HG03565 (cell line): ENCODE measurements around the gene DEFB118.
"Not testable (repeated sequence)": the region's sequence is repeated elsewhere in the genome, so short reads cannot be mapped to it uniquely, and the experiment has no call there.

Experiments
- ATAC-seq: cut with Tn5 transposase; IDR thresholded peaks from one replicate; pipeline ENCODE4 v1.9.1; 2021; ENCODE audit warnings: mild to moderate bottlenecking, moderate library complexity; ENCODE audit not compliant: unreplicated experiment

DEFB118 gene, protein sequence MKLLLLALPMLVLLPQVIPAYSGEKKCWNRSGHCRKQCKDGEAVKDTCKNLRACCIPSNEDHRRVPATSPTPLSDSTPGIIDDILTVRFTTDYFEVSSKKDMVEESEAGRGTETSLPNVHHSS

DNA sequence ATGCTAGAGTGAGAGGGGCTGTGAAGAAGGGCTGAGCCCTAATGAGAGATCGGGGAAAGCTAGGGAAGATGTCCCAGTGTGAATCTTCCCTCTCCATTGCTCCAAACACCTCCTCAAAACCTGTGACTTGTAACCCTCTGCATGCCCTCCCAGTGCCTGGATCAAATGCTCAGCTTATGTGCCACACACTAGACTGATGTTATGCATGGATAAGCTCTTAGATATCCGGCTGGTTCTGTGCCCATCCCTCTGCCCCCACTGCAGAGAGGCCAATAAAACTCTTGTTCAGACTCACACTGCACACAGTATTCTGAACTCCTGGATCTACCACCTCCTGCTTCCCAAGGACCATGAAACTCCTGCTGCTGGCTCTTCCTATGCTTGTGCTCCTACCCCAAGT, at the start of gene DEFB118:
TSS of gene DEFB118 (plus strand) at position 301 of the 400 bp plus-strand sequence. CDS start at position 351, 50 bp downstream.
- ATAC-seq = no peak

DNA sequence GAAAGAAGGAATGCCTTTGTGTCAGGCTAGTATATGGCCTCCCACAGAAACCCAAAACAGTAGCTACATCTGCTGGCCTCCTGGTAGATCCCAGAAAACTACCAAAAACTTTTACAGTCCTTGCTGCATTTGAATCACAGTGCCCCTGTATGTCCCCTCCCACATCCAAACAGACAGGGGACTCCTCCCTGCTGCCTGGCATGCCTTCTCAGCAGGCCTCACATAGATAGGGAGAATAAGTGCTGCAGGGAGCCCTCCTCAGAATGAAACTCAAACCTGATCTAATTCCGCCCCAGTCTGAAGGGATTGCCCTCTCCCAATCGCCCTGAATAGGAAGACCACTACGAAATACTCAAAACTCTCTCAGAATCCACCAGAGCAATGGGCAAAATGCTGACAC, 45.9 kb upstream of the DEFB118 start:
- no peak for ATAC-seq

DNA sequence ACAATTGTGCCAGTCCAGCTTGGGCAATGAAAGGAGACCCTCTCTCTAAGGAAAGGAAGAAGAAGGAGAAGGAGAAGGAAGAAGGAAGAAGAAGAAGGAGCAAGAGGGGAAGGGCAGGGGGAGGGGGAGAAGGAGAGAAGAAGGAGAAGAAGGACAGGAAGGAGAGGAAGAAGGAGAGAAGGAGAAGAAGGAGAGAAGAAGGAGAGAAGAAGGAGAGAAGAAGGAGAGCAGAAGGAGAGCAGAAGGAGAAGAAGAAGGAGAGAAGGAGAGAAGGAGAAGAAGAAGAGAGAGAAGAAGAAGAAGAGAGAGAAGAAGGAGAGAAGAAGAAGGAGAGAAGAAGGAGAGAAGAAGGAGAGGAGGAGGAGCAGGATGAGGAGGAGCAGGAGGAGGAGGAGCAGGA, 37.5 kb upstream of the DEFB118 start:
- ATAC-seq = no peak

DNA sequence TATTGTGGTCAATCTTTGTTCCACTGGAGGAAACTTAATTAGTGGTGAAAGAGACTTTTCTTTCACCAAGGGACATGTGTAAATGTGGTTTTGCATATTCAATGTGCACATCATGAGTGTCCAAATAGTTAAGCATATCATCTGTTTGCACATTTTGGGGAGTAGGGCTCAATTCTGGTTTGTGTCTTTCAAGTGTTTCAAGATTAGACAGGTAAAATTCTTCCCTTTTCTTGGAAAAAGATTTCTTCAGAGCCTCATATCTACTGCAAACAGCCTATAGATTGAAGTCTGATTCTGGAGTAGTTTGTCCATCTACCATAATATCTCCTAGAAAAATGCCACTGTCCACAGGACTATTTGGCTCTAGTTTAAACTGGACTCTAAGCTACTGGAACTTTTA, 26.9 kb upstream of the DEFB118 start:
- ATAC-seq = no peak

DNA sequence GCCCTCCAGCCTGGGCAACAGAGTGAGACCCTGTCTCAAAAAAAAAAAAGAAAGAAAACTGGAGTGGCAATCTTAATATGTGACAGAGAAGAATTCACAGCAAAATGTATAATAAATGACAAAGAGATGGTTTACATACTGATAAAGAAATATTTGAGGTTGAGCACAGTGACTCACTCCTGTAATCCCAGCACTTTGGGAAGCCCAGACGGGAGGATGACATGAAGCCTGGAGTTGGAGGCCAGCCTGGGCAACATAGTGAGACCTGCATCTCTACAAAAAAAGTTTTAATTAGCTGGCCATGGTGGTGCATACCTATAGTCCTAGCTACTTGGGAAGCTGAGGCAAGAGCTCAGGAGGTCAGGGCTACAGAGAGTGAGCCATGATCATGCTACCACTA, 12.4 kb upstream of the DEFB118 start:
- ATAC-seq = no peak

DNA sequence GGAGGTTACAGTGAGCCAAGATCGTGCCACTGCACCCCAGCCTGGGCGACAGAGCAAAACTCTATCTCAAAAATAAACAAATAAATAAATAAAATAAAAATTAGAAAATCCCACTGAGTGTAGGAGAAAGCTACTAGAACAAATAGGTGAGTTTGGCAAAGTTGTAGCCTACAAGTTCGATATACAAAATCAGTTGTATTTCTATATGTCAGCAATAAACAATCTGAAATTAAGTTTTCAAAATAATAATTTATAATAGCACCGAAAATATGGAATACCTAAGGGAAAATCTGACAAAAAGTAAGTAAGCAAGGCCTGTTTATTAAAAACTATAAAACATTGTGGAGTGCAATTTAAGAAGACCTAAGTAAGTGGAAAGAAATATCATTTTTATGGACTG, 5.1 kb upstream of the DEFB118 start:
- no peak for ATAC-seq

DNA sequence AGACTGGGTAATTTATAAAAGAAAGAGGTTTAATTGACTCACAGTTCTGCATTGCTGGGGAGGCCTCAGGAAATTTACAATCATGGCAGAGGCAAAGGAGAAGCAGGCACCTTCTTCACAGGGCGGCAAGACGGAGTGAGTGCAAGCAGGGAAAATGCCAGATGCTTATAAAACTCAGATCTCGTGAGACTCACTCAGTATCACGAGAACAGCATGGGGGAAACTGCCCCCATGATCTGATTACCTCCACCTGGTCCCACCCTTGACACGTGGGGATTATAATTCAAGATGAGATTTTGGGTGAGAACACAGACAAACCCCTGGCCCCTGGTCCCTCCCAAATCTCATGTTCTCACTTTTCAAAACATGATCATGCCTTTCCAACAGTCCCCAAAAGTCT, 4.1 kb upstream of the DEFB118 start:
- ATAC-seq = not testable (repeated sequence)

DNA sequence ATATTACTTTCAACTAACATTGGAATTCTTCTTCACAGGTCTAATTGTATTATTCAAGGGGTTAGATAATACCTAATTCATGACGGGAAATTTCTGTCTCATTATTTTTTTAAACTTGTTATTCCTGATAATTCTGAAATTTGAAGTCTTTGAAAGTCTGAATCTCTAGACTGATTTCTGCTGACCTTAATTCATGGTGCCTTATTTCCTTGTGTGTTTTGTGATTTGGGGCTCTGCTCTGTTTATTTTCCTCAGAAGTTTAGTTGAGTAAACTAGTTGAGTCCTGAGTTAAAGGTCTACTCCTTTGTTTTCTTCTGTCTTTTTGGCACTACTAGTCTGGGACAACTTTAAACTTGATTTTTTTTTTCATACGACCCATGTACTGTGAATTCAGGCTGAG, 5.9 kb downstream of the DEFB118 start:
- ATAC-seq = no peak

DNA sequence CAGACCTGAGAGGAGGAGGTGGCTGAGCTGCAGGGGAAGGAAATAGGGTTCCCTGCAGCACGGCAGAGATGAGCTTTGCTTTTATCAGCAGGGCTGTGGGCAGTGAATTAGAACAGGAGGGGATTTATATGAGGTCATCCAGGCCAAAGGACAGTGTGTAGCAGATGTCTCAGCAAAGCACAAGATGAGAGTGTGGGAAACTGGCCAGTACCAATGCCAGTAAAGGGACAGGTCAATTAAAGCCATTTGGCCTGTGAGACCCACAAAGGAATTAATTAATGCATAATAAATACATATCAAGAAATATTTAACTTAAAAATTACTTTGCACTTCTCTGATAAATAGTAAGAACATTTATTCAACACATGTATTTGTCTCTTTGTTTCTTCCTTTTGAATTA, 22.1 kb downstream of the DEFB118 start, which contains the start of gene DEFB119:
TSS of gene DEFB119 (minus strand) at position 101 of the 400 bp plus-strand sequence. CDS start 107 bp downstream, outside the sequence.
- ATAC-seq = no peak

DNA sequence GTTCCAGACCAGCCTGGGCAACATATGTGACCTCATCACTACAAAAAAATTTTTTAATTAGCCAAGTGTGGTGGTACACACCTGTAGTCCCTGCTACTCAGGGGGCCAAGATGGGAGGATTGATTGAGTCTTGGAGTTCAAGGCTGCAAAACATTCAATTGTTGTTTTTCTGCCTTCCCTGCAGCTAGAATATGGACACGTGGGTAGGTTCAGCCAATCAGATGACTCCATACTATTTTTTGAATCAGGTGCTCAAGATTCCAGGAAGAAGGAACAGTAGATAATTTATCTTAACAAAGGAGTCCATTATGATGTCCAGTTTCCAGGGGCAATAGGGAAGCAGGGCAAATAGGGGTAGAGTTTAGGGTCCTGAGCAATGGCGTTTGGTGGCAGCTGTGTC, 24.4 kb downstream of the DEFB118 start:
- no peak for ATAC-seq

DNA sequence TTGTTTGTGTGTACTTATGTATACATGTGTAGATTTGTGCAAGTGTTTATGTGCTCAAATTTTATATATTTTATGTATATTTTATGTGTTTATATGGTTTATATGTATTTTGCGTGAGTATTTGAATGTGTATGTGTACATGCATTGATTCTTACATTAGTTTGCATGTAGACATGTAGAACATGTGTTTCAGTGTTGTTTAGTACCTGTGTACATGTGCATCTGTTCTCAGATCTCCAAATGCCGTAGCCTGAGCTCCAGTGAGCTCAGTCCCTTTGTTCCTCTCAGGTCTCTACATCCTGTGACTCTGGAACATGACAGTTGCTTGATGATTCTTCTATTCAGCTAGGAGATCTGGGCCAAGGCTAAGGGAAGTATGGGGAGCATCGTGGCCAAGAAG, 26.5 kb downstream of the DEFB118 start:
- no peak for ATAC-seq

DNA sequence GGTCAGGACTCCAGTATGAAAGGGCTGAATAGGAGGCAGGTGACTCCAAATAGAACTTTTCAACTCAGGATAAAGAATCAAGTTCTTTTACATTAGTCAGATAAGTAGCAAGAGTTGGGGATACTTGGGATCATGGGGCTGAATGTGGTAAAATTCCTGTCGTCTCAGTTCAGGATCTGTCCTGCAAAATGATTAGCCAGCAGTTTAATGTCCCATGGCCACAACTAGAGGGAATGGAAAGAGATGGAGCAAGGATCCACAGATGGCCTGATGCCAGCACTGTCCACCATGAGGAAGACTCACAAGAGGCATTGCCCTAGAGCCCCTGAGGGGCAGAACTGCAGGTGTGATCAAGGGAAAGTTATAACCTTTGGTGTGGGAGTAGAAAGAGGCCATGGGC, 35.5 kb downstream of the DEFB118 start:
- no peak for ATAC-seq

DNA sequence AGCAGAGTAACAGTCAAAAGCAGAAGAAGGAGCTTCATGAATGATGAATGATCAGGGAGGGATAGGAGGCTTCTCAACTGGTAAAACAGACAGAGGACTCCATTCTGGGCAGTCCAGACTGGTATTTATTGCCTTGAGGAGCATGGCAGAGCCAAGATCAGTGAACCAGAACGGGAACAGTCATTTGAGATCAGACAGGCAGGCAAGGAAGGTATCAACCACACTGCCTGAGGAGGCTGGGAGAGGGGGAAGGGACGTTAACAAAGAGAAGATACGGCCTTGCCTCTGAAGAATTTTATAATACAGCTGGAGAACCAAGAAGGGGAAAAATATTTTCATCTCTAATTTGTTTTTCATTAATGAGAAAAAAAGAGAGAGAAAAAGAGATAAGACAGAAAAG, 37.7 kb downstream of the DEFB118 start, which contains the start of gene DEFB121:
TSS of gene DEFB121 (minus strand) at position 101 of the 400 bp plus-strand sequence. CDS start at position 38, 63 bp downstream.
- no peak for ATAC-seq

DNA sequence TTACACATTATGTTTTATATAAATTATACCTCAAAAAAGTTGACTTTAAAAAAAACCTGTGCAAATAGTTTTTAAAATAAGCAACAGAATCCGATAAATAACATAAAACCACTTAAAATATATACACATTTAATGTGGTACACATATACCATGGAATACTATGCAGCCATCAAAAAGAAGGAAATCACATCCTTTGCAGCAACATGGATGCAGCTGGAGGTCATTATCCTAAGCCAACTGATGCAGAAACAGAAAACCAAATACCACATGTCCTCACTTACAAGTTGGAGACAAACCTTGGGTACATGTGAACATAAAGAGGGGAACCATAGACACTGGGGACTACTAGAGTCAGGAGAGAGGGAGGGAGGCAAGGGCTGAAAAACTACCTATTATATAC, 41.6 kb downstream of the DEFB118 start:
- no peak for ATAC-seq

DNA sequence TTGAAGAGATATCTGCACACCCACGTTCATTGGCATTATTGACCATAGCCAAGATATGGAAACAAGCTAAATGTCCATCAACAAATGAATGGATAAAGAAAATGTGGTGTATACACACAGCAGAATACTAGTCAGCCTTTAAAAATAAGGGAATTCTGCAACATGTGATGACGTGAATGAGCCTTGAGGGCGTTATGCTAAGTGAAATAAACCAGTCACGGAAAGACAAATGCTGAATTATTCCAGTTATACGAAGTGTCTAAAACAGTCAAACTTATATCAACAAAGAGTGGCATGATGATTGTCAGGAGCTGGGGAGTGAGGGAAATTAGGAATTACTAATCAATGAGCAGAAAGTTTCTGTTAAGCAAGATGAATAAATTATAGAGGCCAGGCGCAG, 46.0 kb downstream of the DEFB118 start:
- ATAC-seq = no peak

DNA sequence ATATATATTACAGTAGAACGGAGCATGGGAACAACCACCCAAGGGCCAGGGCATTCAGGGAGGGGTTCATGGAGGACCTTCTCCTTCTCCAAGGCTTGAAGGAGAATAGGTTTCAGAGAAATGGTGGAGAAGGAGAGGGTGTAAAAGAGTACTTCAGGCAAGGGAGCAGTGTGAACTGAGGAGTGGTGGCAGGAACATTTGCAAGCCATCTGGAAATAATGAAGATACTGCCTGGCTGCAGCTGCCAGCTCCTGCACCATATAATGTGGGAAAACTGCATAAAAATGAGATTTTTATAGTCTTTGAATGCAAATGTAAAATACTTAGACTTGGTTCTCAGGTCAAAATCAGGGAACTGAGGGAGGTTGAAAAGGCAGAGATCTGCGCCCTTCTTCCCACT, 47.3 kb downstream of the DEFB118 start:
- no peak for ATAC-seq

DNA sequence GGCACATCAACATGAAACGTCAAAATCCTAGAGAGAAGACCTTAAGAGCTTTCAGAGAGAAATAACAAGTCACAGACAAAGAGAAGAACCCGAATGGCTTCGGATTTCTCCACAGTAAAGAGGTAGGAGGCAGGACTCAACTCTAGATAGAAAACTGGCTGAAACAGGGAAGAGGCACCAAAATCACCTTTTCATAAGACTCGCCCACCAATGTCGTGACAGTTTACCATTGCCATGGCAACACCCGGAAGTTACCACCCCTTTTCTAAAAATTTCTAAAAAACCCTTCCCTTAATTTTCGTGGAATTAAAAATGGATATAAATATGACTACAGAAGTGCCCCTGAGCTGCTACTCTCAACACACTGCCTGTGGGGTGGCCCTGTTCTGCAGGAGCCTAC, 49.9 kb downstream of the DEFB118 start:
- no peak for ATAC-seq
